ENCODE results near the gene ARHGEF7.

DNA sequence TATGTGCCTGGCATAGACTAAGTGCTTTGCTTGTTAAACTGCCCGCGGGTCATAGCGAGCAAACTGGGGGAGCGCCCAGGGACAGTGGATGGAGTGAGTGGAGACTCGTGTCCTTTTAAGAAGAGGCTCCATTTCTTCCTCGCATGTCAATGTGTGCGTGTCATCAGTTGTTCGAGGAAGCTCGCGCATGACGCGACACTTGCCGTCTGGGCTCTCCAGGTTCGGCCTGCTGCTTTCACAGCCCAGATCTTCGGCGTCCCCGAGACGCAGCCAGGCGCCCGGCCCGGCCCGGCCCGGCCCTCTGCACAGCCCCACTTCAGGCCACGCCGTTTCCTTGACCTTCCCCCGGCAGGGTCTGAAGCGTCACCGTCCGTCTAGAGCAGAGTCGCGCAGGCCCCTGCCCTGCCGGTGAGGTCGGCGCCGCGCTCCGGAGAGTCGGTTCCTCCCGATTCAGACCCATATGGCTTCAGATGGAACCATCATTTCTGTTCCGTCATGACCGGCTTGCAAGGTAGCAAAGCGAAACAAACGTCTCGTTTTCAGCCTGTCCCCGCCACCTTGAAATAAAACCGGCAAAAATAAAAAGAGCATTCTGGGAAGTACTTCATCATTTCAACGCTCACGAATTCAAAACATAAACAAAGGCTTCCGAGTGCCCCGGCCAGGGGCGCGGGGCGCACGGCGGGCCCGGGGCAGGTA, 599 bp upstream of the ARHGEF7 start:
- TF ChIP-seq CTCF (IDR thresholded peaks at IDR 0.05) (no peak), POLR2A (IDR thresholded peaks at IDR 0.05) (no peak)

Measured in thyroid gland (tissue), 4 donors.